NCI-H2171 treated with DMSO at 0.1 percent for 48 hours (cell line): ENCODE measurements around the gene SLC6A5.
A peak's percentile ranks its signal among the peaks of the same experiment; 100 is the strongest.

ENCODE experiments used
- DNase-seq: peaks from one replicate; lab custom pipeline; 2025; lab: John Stamatoyannopoulos, UW

Gene SLC6A5

DNA sequence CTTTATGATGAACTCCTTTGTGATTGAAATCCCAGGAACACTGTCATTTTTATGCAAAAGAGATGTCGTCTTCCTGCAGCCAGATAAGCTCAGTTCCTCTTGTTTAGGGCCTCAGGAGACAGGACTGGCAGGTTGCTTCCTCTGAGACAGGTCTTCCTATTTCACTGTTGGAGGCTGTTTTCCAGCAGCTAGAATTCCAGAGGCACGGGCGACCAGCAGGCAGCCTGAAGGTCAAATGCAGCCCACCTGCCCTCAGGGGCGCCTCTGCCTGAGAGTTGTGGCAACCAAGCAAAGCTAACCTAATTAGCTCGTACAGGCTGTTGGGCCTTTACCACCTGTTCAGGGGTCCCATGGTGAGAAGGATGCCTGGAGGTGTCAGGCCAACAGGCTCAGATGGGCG, 22.3 kb downstream of the SLC6A5 start:
- peak; percentile 0 for DNase-seq

GRCh38 chr11:20623252-20623651, 23.8 kb downstream of the SLC6A5 start:
- DNase-seq = no peak

DNA sequence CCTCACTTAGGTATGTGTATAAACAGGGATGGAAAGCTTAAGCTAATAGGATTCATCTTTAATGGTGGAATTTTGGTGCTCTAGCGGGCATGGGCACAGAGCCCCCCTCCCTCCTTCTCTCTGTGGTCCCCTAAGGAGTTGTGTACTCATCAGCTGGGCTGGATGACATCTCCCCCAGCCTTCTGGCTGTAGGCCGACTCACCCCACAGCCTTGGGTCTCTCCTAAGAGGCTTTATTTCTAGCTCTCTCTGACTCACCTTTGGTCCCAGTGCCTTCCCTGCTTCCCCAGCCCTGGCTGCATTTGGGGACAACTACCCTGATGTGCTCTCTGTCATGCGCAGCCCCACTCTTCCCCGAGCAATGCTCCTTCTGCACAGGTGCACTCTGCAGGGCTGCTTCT, 26.9 kb downstream of the SLC6A5 start:
- no peak for DNase-seq

- no peak for DNase-seq
Measured at GRCh38 chr11:20627026-20627425, 27.6 kb downstream of the SLC6A5 start.

DNA sequence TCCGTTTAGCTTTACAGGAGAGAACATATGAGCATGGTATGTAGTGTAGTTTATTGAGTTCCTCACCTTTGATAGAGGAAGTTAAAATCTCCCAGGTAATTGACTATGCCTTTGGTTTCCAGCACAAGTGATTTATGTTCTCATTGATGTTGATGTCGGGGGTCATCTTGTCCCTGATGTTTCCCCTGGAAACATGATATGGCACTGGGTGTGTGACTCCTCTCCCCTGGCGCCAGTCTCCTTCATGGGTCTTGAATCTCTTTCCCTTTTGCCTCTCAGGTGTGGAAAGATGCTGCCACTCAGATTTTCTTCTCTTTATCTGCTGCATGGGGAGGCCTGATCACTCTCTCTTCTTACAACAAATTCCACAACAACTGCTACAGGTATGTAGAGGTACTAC, 28.3 kb downstream of the SLC6A5 start:
- DNase-seq = no peak

DNA sequence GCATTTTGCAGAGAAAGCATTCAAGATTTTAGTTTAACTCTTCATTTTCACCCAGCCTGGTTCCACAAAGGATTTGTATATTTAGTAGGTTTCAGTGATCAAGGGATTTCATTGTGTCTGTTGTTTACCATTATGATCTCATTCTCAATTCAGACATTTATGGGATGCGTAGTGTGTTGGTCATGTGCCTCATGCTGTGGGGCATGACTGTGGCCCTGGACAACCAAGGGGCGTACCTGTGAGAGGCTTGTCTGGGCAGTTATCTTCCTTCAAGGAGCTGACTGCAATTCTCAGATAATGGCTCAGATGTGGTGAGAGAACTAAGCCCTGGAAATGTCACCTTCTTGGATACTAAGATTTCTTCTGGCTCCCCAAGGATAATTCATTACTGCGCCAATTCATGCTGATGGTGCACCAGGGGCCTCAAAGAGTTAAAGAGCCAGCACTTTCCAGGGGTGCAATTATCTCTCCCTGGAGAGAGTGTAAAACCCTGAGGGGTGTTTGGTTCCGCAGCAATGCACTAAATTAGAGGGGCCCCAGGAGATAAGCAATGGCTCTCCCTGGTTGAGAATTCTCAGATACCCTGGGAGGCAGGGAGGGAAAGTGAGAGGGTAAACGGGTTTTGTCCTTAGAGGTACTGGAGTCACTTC, 32.2 kb downstream of the SLC6A5 start:
- no peak for DNase-seq

GRCh38 chr11:20632169-20632532, 32.7 kb downstream of the SLC6A5 start:
- DNase-seq = no peak

- DNase-seq = no peak
Measured at GRCh38 chr11:20634044-20634443, 34.6 kb downstream of the SLC6A5 start.

DNA sequence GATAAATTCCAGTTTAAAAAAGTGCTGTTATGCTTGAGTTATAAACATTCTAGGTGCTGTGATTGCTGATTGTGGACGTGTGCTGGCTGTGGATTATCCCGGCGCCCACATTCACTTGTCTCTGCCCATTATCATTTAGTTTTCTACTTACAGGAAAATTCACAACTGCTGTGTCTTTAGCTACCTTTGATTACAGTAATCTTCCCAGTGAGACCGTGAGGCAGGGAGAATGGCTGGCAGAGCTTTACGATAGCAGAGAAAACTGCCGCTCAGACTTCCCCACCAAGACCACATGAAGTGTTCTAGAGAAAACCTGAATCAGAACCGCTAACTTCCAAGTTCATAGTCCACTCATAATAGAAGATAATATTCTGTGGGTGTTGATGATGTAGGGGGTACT, 35.4 kb downstream of the SLC6A5 start:
- no peak for DNase-seq

DNA sequence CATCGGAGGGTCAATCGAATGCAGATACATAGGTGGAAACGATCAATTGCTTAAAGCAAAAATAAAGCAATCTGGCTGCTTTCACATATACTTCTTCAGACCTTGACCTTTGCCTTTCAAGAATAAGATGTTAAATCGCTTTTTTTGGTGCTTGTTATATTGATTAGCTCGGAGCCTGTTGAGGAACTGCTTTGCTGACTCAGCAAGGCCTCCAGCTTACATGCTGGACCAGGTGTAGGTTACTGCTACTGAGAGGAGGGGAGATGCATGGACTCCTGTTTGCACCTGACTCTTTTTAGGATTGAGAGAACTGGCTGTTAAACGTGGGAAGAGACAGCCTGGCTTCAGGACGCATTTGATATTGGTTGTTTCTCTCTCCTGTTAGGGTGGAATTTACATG, 38.7 kb downstream of the SLC6A5 start:
- no peak for DNase-seq

- DNase-seq = no peak
Measured at GRCh38 chr11:20639688-20640087, 40.3 kb downstream of the SLC6A5 start.

- no peak for DNase-seq
Measured at GRCh38 chr11:20640401-20640800, 41.0 kb downstream of the SLC6A5 start.

DNA sequence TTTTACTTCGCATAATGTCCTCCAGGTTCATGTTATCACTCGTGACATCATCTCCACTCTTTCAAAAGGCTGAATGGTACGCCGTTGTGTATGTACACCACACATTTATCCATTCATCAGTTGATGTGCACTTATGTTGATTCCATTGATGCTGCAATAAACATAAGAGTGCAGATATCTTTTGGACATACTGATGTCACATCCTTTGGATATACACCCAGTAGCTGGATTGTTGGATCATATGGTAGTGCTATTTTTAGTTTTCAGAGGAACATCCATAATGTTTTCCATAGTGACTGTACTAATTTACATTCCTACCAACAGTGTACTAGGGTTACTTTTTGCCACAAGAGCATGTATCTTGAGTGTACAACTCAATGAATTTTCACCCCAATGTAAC, 45.0 kb downstream of the SLC6A5 start:
- no peak for DNase-seq

DNA sequence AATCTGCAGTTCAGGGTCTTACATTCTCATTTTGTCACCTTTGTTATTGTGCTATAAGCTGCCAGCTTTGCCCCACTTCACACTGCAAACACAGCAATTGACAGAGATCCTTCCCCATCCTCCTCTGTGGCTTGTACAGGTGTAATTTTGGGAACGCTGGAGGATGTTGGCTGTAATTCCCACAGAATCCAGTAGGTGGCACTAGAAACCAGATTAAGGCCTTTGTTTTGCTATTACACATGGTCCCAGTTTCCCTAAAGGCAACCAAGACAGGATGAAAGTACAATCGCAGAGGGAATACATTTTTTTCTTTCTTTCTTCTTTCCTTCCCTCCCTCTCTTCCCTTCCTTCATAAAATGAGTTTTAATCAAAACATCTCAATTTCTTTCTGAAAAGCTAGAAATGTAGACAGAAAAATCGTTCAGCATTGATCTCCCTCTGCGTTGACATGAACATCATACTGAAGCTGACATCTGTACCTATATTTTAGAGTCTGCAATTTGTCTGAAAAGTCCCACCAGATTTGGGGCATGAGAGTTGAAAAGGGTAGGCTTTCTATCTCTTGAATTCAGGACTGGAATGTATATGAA, 48.7 kb downstream of the SLC6A5 start:
- peak; percentile 42 for DNase-seq

- no peak for DNase-seq
Measured at GRCh38 chr11:20652150-20652806, 52.9 kb downstream of the SLC6A5 start.

GRCh38 chr11:20654038-20654437, 54.6 kb downstream of the SLC6A5 start:
- DNase-seq = no peak

- no peak for DNase-seq
Measured at GRCh38 chr11:20656901-20657300, 57.5 kb downstream of the SLC6A5 start.

DNA sequence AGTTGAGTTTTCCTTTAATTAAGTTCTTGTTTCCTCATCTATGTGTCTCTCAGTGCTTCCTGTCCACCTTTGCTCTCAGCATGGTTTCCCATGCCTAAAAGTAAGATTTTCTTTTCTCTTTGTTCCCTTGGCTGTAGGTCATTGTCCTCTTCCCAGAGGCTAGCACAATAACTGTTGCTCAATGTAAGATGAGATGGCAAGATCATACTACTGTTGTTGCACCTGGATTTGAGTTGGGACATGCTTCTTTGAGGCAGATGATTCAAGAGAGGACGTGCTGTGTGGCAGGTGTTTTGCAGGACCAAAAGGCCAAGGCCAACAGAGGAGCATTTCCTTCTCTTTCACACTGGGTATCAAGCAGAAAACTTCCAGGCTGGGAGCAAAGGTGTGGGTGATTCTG, 58.7 kb downstream of the SLC6A5 start:
- no peak for DNase-seq

DNA sequence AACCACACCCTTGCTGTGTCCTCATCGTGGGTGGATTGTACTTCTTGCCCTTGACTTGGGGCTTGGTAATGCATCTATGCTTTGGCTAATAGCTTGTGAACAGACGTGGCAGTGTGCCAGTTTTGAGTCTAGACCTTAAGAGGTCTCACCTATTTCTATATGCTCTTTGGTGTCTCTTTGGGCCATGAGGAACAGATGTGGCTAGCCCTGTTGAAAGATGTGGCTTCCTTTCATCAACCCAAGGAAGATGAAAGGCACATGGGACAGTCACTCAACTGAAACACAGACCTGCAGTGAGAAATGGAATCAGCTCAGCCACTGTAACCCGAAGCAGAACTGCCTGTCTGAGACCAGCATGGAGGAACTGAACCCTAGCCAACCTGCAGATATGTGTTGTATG, 62.0 kb downstream of the SLC6A5 start:
- DNase-seq = no peak

DNA sequence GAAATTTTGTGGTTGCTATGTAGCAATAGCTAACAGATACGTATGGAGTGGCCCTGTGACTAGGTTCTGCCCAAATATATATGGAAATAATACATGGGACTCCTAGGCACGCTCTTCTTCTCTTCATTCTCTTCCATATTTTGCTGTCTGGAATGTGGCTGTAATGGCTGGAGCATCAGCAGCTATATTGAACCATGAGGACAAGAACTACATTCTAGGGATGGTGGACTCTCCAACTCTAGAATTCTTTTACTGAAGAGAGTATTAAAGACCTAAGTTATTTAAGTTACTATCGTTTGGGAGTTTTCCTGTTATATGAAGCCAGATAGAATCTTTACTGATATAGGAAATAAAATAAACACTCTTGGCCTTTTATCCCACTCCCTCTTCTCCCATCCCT, 62.4 kb downstream of the SLC6A5 start:
- no peak for DNase-seq

GRCh38 chr11:20668131-20668809, 68.9 kb downstream of the SLC6A5 start:
- no peak for DNase-seq

- DNase-seq = no peak
Measured at GRCh38 chr11:20668844-20669819, 69.7 kb downstream of the SLC6A5 start, which contains the start of gene NELL1. TSS of gene NELL1 (plus strand) at chr11:20669586.
